Panc1 (cell line): Measurements from ENCODE around the gene ZNF184. TPM values are rescaled to one million over a fixed set of nuclear protein-coding genes. Genes with fewer than 3 reads are reported as not detected.

Experiments used
- ATAC-seq: fragments of 200-7000 bp; cut with Tn5 transposase; 2 replicates; pipeline ENCODE4 v1.9.1; 2020; ENCODE audit warnings: mild to moderate bottlenecking, moderate library complexity
- BruUV-seq: library from RNA; stranded (reverse); fragments of 400-500 nt; replicated peaks from 2 replicates; lab custom pipeline; 2021; lab: Mats Ljungman, UMichigan
- CTCF ChIA-PET: fragments of 300-600 bp; sonication (Branson Sonifier 250); formaldehyde crosslinking; loops from one replicate; lab custom pipeline; 2022; ENCODE audit warnings: antibody characterized with exemption; lab: Charles Lee
- POLR2A ChIA-PET: fragments of 300-600 bp; sonication (Branson Sonifier 250); formaldehyde crosslinking; loops from one replicate; lab custom pipeline; 2022; ENCODE audit warnings: antibody characterized with exemption; lab: Charles Lee
- DNase-seq: peaks from one replicate; pipeline ENCODE4 v3.0.0-alpha.2; 2010; ENCODE audit warnings: low read depth, low spot score
- H3K27ac ChIP-seq: 2 replicates; pipeline ENCODE4 v1.5.1; 2011; ENCODE audit warnings: mild to moderate bottlenecking, low read length, inconsistent platforms
- H3K27me3 ChIP-seq: fragments of 200-500 bp; sonication (Bioruptor generic); 2 replicates; pipeline ENCODE4 v1.6.0; 2014; ENCODE audit warnings: low read length, inconsistent platforms; ENCODE audit not compliant: control insufficient read depth, insufficient read depth
- H3K36me3 ChIP-seq: fragments of 200-500 bp; sonication (Bioruptor generic); 2 replicates; pipeline ENCODE4 v1.5.1; 2014; ENCODE audit warnings: inconsistent platforms, mild to moderate bottlenecking, low read length, moderate library complexity; ENCODE audit not compliant: control insufficient read depth, insufficient read depth
- H3K4me1 ChIP-seq: 2 replicates; pipeline ENCODE4 v1.5.1; 2011; ENCODE audit warnings: inconsistent platforms, mild to moderate bottlenecking, low read length, moderate library complexity; ENCODE audit not compliant: control insufficient read depth, insufficient read depth
- H3K4me3 ChIP-seq, 2 experiments: 2 replicates each; pipeline ENCODE4 v1.5.1; 2011 to 2012; ENCODE audit warnings: low read depth in 2 of 2, low read length in 2 of 2, mild to moderate bottlenecking in 2 of 2, inconsistent platforms in 1 of 2, moderate library complexity in 1 of 2
- H3K9me3 ChIP-seq: fragments of 200-500 bp; sonication (Bioruptor generic); 2 replicates; pipeline ENCODE4 v1.5.1; 2014; ENCODE audit warnings: low read depth, mild to moderate bottlenecking, inconsistent platforms, low read length, moderate library complexity; ENCODE audit not compliant: control insufficient read depth, insufficient read depth
- POLR2AphosphoS5 ChIP-seq: IDR thresholded peaks from 2 replicates; pipeline ENCODE4 v1.6.1; 2012; ENCODE audit warnings: mild to moderate bottlenecking, low read depth, low read length, moderate library complexity
- in situ Hi-C: cut with HindIII; loops from 2 replicates; pipeline ENCODE4 v1.10.0; 2016; ENCODE audit warnings: low sequenced_read_pairs, low pct_unique_long_range_greater_than_20kb
- intact Hi-C: fragments of 100-400 bp; cut with micrococcal nuclease; formaldehyde crosslinking; loops from one replicate; pipeline ENCODE4 v1.10.0; 2022; ENCODE audit not compliant: unreplicated experiment
- total RNA-seq: library from RNA; stranded (reverse); gene quantifications from one replicate; pipeline ENCODE4 v1.2.1, GENCODE V29; 2021; ENCODE audit not compliant: unreplicated experiment

The ZNF184 gene
- total RNA-seq, 1 experiment from 2014 or later, result 7.8 TPM

GRCh38 chr6:27400877-27401642 lies 71.8 kb downstream of the ZNF184 start:
- intact Hi-C loops, result no loop called here
- Histone ChIP-seq H3K4me3 (no peak overlapping the region), H3K4me1 (no peaks in the 10 kb centered on the region), H3K36me3 (no peaks in the 10 kb centered on the region), H3K9me3 (peaks cover 51% of the 10 kb centered on the region), H3K27me3 (no peaks in the 10 kb centered on the region), H3K27ac (no peak overlapping the region)
- no peak for TF ChIP-seq POLR2AphosphoS5
- ChIA-PET CTCF (no interaction called here), POLR2A (no interaction called here)
- ATAC-seq (no peak), DNase-seq (no peak)
- in situ Hi-C loops, result no loop called here
- BruUV-seq, result no TSS peak

Other genes starting within 250 kb of the ZNF184 start
- gene PRSS16, start 225.4 kb downstream of the ZNF184 start, total RNA-seq, result 4.7 TPM
- not detected for gene POM121L2, start 160.8 kb downstream of the ZNF184 start, total RNA-seq
- gene ZNF391, start 84.3 kb downstream of the ZNF184 start, total RNA-seq, result 4.4 TPM